SIG-M5 (cell line): ENCODE results near the gene PPP1R36.
"Not testable (repeated sequence)": the region's sequence is repeated elsewhere in the genome, so short reads cannot be mapped to it uniquely, and the experiment has no call there.

ENCODE experiments used
- DNase-seq: peaks from one replicate; lab custom pipeline; 2025; lab: John Stamatoyannopoulos, UW

Gene PPP1R36

GRCh38 chr14:64566651-64567122 is 16.9 kb downstream of the PPP1R36 start:
- DNase-seq: no peak

- no peak for DNase-seq
These were observed 19.4 kb downstream of the PPP1R36 start for GRCh38 chr14:64569138-64569631.

GRCh38 chr14:64569646-64570045 is 19.9 kb downstream of the PPP1R36 start:
- DNase-seq: not testable (repeated sequence)

- DNase-seq: no peak
These were observed 22.8 kb downstream of the PPP1R36 start for GRCh38 chr14:64572386-64573104.

GRCh38 chr14:64573109-64573508 is 23.3 kb downstream of the PPP1R36 start:
- no peak for DNase-seq

GRCh38 chr14:64574371-64575107 is 24.8 kb downstream of the PPP1R36 start:
- DNase-seq: no peak

- DNase-seq: no peak
These were observed 27.4 kb downstream of the PPP1R36 start for GRCh38 chr14:64577211-64577610.

- no peak for DNase-seq
These were observed 30.7 kb downstream of the PPP1R36 start for GRCh38 chr14:64580467-64580866.

GRCh38 chr14:64581363-64581762 is 31.6 kb downstream of the PPP1R36 start:
- no peak for DNase-seq

GRCh38 chr14:64581817-64582216 is 32.1 kb downstream of the PPP1R36 start:
- no peak for DNase-seq

GRCh38 chr14:64584190-64584589 is 34.4 kb downstream of the PPP1R36 start:
- no peak for DNase-seq

- DNase-seq: no peak
These were observed 42.0 kb downstream of the PPP1R36 start for GRCh38 chr14:64591809-64592208.

- DNase-seq: no peak
These were observed 44.7 kb downstream of the PPP1R36 start for GRCh38 chr14:64594438-64594837.

- no peak for DNase-seq
These were observed 48.6 kb downstream of the PPP1R36 start for GRCh38 chr14:64598404-64598803.

GRCh38 chr14:64601571-64601970 is 51.8 kb downstream of the PPP1R36 start:
- DNase-seq: no peak

GRCh38 chr14:64602826-64603225 is 53.1 kb downstream of the PPP1R36 start:
- DNase-seq: no peak

GRCh38 chr14:64604001-64604400 is 54.2 kb downstream of the PPP1R36 start:
- no peak for DNase-seq

GRCh38 chr14:64604881-64605280 is 55.1 kb downstream of the PPP1R36 start:
- DNase-seq: no peak

- DNase-seq: no peak
These were observed 56.3 kb downstream of the PPP1R36 start for GRCh38 chr14:64605926-64606685.

GRCh38 chr14:64610049-64610746 is 60.4 kb downstream of the PPP1R36 start:
- no peak for DNase-seq

- DNase-seq: no peak
These were observed 61.7 kb downstream of the PPP1R36 start for GRCh38 chr14:64611358-64612020.
